HepG2 (cell line): Measurements from ENCODE around the gene DOCK11. TPM values are rescaled to one million over a fixed set of nuclear protein-coding genes. Genes with fewer than 3 reads are reported as not detected.

Experiments used
- ATAC-seq: fragments of 200-7000 bp; cut with Tn5 transposase; 3 replicates; pipeline ENCODE4 v1.9.1; 2020; ENCODE audit warnings: mild to moderate bottlenecking, moderate library complexity
- BruUV-seq: library from RNA; stranded (reverse); fragments of 400-500 nt; replicated peaks from 2 replicates; lab custom pipeline; 2021; lab: Mats Ljungman, UMichigan
- CTCF ChIA-PET: fragments of 300-600 bp; formaldehyde crosslinking; extraction: SDS; loops from one replicate; lab custom pipeline; 2021; ENCODE audit warnings: low total read pairs, inconsistent platforms, low intra/inter-chr PET ratio; lab: Yijun Ruan, JAX
- POLR2A ChIA-PET: fragments of 350-600 bp; sonication (Branson Sonifier 250); formaldehyde crosslinking; loops from one replicate; lab custom pipeline; 2020; ENCODE audit warnings: antibody characterized with exemption, inconsistent platforms; lab: Yijun Ruan, JAX
- DNase-seq: peaks from one replicate; pipeline ENCODE4 v3.0.0-alpha.2; 2015; ENCODE audit warnings: low spot score
- FAIRE-seq: peaks from 3 replicates; lab custom pipeline; 2011; peaks lifted over from hg19 to GRCh38; lab: Jason Lieb, UNC
- H2AFZ ChIP-seq: one replicate; pipeline ENCODE4 v1.6.1; 2011; ENCODE audit warnings: low read length, inconsistent platforms
- H3K27ac ChIP-seq: fragments of 300-600 bp; 3 replicates; pipeline ENCODE4 v1.8.0; 2011; ENCODE audit warnings: mixed run types, mild to moderate bottlenecking, mixed read lengths, low read length, inconsistent platforms; ENCODE audit not compliant: insufficient read depth; ENCODE audit errors: extremely low read length
- H3K27me3 ChIP-seq, 2 experiments: fragments of 200-600 bp in 1 of 2; 2 replicates in 1 of 2; 3 replicates in 1 of 2; pipeline versions ENCODE4 v1.6.0 to v1.8.0; 2011; ENCODE audit warnings: low read length in 2 of 2, mild to moderate bottlenecking in 2 of 2, moderate library complexity in 2 of 2, inconsistent platforms in 1 of 2; ENCODE audit not compliant: insufficient read depth in 2 of 2, control insufficient read depth in 1 of 2
- H3K36me3 ChIP-seq, 2 experiments: fragments of 200-600 bp in 1 of 2; replicated peaks in 1 of 2; 2 replicates in 1 of 2; 3 replicates in 1 of 2; pipeline versions ENCODE4 v1.5.1 to v1.8.0; 2011; ENCODE audit warnings: low read length in 2 of 2, inconsistent platforms in 1 of 2; ENCODE audit not compliant: insufficient read depth in 2 of 2, control insufficient read depth in 1 of 2
- H3K4me1 ChIP-seq: 2 replicates; pipeline ENCODE4 v1.5.1; 2012; ENCODE audit warnings: low read length, inconsistent platforms; ENCODE audit not compliant: insufficient read depth
- H3K4me2 ChIP-seq: 2 replicates; pipeline ENCODE4 v1.6.0; 2011; ENCODE audit warnings: low read depth, low read length, inconsistent platforms
- H3K4me3 ChIP-seq, 3 experiments: fragments of 200-600 bp in 1 of 3; sonication (generic), shearing (Covaris generic) in 1 of 3; replicated peaks in 1 of 3; 2 replicates each; pipeline ENCODE4 v1.5.1; 2011 to 2016; ENCODE audit warnings: low read length in 3 of 3, inconsistent platforms in 2 of 3, low read depth in 2 of 3, mild to moderate bottlenecking in 2 of 3, control low read depth in 1 of 3, mixed read lengths in 1 of 3; ENCODE audit not compliant: insufficient read depth in 1 of 3
- H3K79me2 ChIP-seq: one replicate; pipeline ENCODE4 v1.6.1; 2011; ENCODE audit warnings: low read length, inconsistent platforms; ENCODE audit not compliant: insufficient read depth
- H3K9ac ChIP-seq: 2 replicates; pipeline ENCODE4 v1.6.0; 2011; ENCODE audit warnings: mild to moderate bottlenecking, low read depth, low read length, inconsistent platforms; ENCODE audit not compliant: insufficient read depth
- H3K9me3 ChIP-seq: 2 replicates; pipeline ENCODE4 v1.5.1; 2012; ENCODE audit warnings: mild to moderate bottlenecking, low read length
- H4K20me1 ChIP-seq: 2 replicates; pipeline ENCODE4 v1.6.0; 2011; ENCODE audit warnings: inconsistent platforms, mild to moderate bottlenecking, low read length, moderate library complexity; ENCODE audit not compliant: insufficient read depth
- ARID2 ChIP-seq: sonication (generic); formaldehyde crosslinking; IDR thresholded peaks from 2 replicates; pipeline ENCODE4 v1.8.1; 2022; ENCODE audit warnings: mild to moderate bottlenecking, missing genetic modification reagents, borderline replicate concordance
- E2F5 ChIP-seq: sonication (generic); formaldehyde crosslinking; conservative IDR thresholded peaks from 2 replicates; pipeline ENCODE4 v1.4.0; 2020; ENCODE audit warnings: missing genetic modification reagents
- GLI4 ChIP-seq: sonication (generic); formaldehyde crosslinking; IDR thresholded peaks from 2 replicates; pipeline ENCODE4 v1.5.1; 2020; ENCODE audit warnings: missing genetic modification reagents, mild to moderate bottlenecking, moderate library complexity, borderline replicate concordance
- HNRNPL ChIP-seq: fragments of 200-400 bp; formaldehyde crosslinking; IDR thresholded peaks from 2 replicates; pipeline ENCODE4 v1.6.1; 2017; ENCODE audit warnings: mild to moderate bottlenecking, low read depth, low read length
- RAD51 ChIP-seq: fragments of 450-650 bp; IDR thresholded peaks from 2 replicates; pipeline ENCODE4 v1.6.1; 2016; ENCODE audit warnings: borderline replicate concordance
- TSC22D2 ChIP-seq: sonication (generic); formaldehyde crosslinking; IDR thresholded peaks from 2 replicates; pipeline ENCODE4 v1.5.1; 2020; ENCODE audit warnings: missing genetic modification reagents, mild to moderate bottlenecking, borderline replicate concordance
- ZBTB2 ChIP-seq: sonication (generic); formaldehyde crosslinking; IDR thresholded peaks from 2 replicates; pipeline ENCODE4 v1.8.0; 2022; ENCODE audit warnings: low read depth, missing genetic modification reagents
- ZBTB49 ChIP-seq: sonication (generic); formaldehyde crosslinking; IDR thresholded peaks from 2 replicates; pipeline ENCODE4 v1.4.0; 2020; ENCODE audit warnings: missing genetic modification reagents, borderline replicate concordance
- ZKSCAN8 ChIP-seq: IDR thresholded peaks from 2 replicates; pipeline ENCODE4 v1.6.1; 2016; ENCODE audit warnings: borderline replicate concordance, missing genetic modification reagents, missing compliant biosample characterization
- ZNF234 ChIP-seq: sonication (generic); formaldehyde crosslinking; conservative IDR thresholded peaks from 2 replicates; pipeline ENCODE4 v1.5.1; 2020; ENCODE audit warnings: mild to moderate bottlenecking, missing genetic modification reagents
- ZNF282 ChIP-seq: fragments of 450-650 bp; IDR thresholded peaks from 2 replicates; pipeline ENCODE4 v1.6.1; 2018; ENCODE audit not compliant: partially characterized antibody
- ZNF549 ChIP-seq: sonication (generic); formaldehyde crosslinking; IDR thresholded peaks from 2 replicates; pipeline ENCODE4 v1.5.0; 2020; ENCODE audit warnings: missing genetic modification reagents
- ZNF644 ChIP-seq: IDR thresholded peaks from 2 replicates; pipeline ENCODE4 v1.6.1; 2016; ENCODE audit warnings: low read depth
- ZNF724P ChIP-seq: sonication (generic); formaldehyde crosslinking; IDR thresholded peaks from 2 replicates; pipeline ENCODE4 v1.8.0; 2022; ENCODE audit warnings: missing genetic modification reagents, borderline replicate concordance
- WGBS: methylation state at CpG from one replicate; pipeline ENCODE4 v1.1.6; 2017; ENCODE audit warnings: low lambda C conversion rate; 5-methylcytosine and 5-hydroxymethylcytosine counted together
- in situ Hi-C: cut with HindIII; loops from 2 replicates; pipeline ENCODE4 v1.10.0; 2017; ENCODE audit warnings: low pct_unique_long_range_greater_than_20kb; ENCODE audit not compliant: extremely low pct_ligation_motif_present
- intact Hi-C: fragments of 100-400 bp; cut with micrococcal nuclease; formaldehyde crosslinking; loops from one replicate; pipeline ENCODE4 v1.10.0; 2022; ENCODE audit not compliant: unreplicated experiment
- polyA plus RNA-seq, 8 experiments: library from polyadenylated mRNA; depleted of rRNA in 3 of 8; stranded (reverse) in 7 of 8; unstranded in 1 of 8; fragments of >200 nt; fragmentation: Illumina TruSeq in 4 of 8; extraction: Trizol in 4 of 8; gene quantifications; 2 replicates each; pipeline versions ENCODE4 v1.2.1 to v1.2.3, GENCODE V29; 2011 to 2016; ENCODE audit warnings: low read depth in 4 of 8, missing spikeins in 1 of 8, mixed read lengths in 1 of 8; ENCODE audit not compliant: insufficient read depth in 1 of 8
- total RNA-seq, 5 experiments: library from RNA; depleted of rRNA; stranded (reverse); fragments of >200 nt; fragmentation: Illumina TruSeq; extraction: Trizol; gene quantifications; 2 replicates each; pipeline ENCODE4 v1.2.3, GENCODE V29; 2016; ENCODE audit warnings: low read depth in 1 of 5

The DOCK11 gene
- total and polyA plus RNA-seq, 2 of the 13 experiments (the other 11 are each of a cell fraction or from before 2014, with no cell fraction given): 0.02 to 0.12 TPM

GRCh38 chrX:118730500-118731247 is 235.1 kb downstream of the DOCK11 start:
- in situ Hi-C loops: no loop called here
- POLR2A ChIA-PET: interaction anchor here (1.5 kb wide), 1 partner anchor 14 kb away, joined by 3 read pairs; no protein-coding TSS in a partner anchor

More at GRCh38 chrX:118730500-118731247, 235.1 kb downstream of the DOCK11 start:
- no peak for TF ChIP-seq ZNF644 (CRISPR knock-in tag)
- no peak for TF ChIP-seq TSC22D2 (CRISPR knock-in tag)
- no peak for TF ChIP-seq ZBTB2 (CRISPR knock-in tag)
- no peak for TF ChIP-seq ZNF282
- TF ChIP-seq ZNF234: no peak
- TF ChIP-seq RAD51: no peak
- no peak for TF ChIP-seq GLI4
- TF ChIP-seq ZNF724P (CRISPR knock-in tag): no peak
- no peak for TF ChIP-seq HNRNPL
- no peak for TF ChIP-seq E2F5
- no peak for TF ChIP-seq ZBTB49
- no peak for TF ChIP-seq ARID2 (CRISPR knock-in tag)
- TF ChIP-seq ZNF549 (CRISPR knock-in tag): no peak
- TF ChIP-seq ZKSCAN8: no peak
- WGBS: 87% methylated on average over 4 of the region's 4 CpGs
- Histone ChIP-seq H3K27ac (peak overlapping the region; percentile 35), H3K36me3 (no peaks in the 10 kb centered on the region), H3K4me3 (peak overlapping the region in 1 of 3 experiments; percentile 9; a peak in 2 of 6 replicates), H3K27me3 (no peaks in the 10 kb centered on the region), H2AFZ (no peak overlapping the region), H3K9ac (no peak overlapping the region), H3K4me1 (peaks cover 54% of the 10 kb centered on the region), H4K20me1 (0 out of 2 replicates have a peak, but pooled peaks cover 3% of the 10 kb centered on the region), H3K4me2 (peak overlapping the region; percentile 53), H3K9me3 (no peaks in the 10 kb centered on the region), H3K79me2 (peaks cover 60% of the 10 kb centered on the region)
- ATAC-seq (no peak), DNase-seq (no peak), FAIRE-seq (no peak)
- no TSS peak for BruUV-seq
- intact Hi-C loops: loop anchor here (2.0 kb wide), 1 partner anchor 76 kb away; no protein-coding TSS in a partner anchor
- CTCF ChIA-PET: no interaction called here
